Hypothalamus (tissue), 51 donors: ENCODE results near the gene CCDC83.
A peak's percentile ranks its signal among the peaks of the same experiment; 100 is the strongest.
"Not testable (repeated sequence)": the region's sequence is repeated elsewhere in the genome, so short reads cannot be mapped to it uniquely, and the experiment has no call there.

Source experiments
- DNase-seq, 51 donors: peaks; one replicate each; lab custom pipeline; 2025; lab: John Stamatoyannopoulos, UW

The CCDC83 gene

DNA sequence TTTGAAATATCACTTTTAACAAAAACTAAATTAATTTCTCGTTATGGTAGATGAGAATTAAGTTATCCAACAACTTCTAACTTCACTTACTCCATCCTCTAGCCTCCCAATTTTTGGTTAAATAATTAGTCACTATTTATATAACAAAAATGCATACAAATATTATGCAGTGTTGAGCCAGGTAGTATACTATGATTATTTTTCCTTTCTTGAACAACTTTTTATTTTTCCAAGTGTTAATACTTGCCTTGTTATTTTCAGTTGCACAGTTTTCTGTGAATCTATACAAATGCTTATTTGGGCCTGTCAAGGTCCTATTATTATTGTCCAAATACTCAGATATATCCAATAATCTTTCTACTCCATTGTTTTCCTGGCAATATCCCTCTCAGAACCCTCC lies 19.9 kb upstream of the CCDC83 start:
- no peak for DNase-seq

DNA sequence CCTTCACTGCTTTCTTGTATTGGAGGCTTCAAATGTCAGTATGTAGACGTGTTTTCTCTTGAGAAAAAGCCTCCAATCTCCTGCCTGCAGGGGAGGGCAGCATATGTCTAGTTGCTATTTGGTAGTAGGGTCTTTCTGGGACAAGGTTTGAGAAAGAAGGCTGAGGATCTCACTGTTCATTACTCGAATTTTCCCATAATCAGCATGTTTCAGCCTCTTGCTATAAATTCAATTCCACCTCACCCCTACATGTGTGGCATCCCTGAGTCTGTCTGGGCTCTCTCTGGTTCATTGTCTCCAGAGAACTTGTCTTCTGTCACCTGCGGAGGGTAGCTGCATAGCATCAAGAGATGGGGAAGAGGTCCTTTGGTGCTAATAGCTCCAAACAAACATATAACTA lies 19.5 kb upstream of the CCDC83 start:
- no peak for DNase-seq

DNA sequence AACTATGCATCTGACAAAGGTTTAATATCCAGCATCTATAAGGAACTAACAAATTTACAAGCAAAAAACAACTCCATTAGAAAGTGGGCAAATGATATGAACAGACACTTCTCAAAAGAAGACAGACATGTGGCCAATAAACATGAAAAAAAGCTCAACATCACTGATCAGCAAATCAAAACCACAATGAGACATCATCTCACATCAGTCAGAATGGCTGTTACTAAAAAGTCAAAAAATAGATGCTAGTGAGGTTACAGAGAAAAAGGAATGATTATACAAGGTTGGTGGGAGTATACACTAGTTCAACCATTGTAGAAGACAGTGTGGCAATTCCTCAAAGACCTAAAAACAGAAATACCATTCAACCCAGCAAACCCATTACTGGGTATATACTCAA lies 14.3 kb upstream of the CCDC83 start:
- DNase-seq: not testable (repeated sequence)

DNA sequence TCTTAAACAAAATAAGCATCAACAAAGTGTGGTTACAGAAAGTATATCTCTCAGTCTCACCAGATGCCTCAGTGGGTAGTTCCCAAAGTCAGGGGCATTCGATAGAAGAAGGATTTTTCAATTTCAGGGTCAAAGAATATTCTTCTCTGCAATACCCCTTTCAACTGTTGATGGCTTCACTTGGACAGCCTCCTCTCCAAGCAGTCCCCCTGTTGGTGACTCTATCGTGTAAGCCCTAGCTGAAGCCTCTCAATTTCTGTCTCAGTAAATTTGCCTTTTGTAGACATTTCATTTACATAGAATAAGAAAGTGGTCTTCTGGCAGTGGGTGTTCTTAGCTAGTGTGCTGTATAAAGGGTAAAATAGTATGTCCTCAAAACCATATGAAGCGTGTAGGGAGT lies 11.3 kb upstream of the CCDC83 start:
- no peak for DNase-seq

DNA sequence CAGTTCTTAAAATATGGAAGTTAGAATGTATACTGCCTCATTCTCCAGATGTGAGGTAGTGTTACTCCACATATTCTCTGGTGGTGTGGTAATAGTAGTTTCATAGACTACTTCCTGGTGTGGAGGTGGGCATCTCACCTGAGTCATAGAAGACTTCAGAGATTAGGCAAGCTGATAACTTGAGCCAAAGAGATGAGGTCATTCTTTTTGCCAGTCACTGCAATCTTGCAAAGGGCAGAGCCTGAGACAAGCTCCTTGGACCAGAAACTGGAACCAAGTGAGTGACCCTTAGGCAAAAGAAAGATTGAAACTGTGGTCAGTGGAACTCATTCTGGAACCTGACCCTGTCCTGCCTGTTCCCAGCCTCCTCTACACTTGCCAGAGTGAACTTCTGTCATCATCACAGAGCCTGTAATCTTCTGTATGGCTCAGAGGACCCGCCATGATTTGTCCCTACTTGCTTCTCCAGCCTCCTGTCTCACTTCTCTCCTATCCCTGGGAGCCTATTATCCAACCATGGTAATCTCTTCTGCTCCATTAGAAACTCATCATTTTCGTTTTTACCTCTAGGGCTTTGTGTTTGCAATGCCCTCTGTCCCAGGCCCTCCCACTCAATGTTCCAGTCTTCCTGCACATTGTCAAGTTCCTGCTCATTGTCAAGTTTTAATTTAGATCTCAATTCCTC lies 10.6 kb upstream of the CCDC83 start:
- DNase-seq: no peak

DNA sequence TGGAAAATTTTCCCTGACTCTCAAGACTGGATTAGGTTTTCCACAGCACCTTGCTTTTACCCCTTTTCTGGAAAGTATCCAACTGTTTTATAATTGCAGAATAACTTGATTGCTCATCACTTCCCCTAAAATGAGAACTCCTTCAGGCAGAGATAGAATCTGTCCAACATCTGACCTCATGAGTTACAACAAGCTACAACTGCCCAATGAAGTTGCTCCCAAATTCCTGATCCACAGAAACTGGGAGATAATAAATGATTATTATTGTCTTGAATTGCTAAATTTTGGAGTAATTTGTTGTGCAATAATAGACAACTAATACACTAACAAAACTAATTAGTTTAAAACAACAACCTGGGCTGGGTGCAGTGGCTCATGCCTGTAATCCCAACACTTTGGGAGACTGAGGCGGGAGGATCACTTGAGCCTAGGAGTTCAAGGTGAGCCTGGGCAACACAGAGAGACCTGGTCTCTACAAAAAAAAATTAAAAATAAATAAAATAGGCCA lies 10.0 kb upstream of the CCDC83 start:
- no peak for DNase-seq

DNA sequence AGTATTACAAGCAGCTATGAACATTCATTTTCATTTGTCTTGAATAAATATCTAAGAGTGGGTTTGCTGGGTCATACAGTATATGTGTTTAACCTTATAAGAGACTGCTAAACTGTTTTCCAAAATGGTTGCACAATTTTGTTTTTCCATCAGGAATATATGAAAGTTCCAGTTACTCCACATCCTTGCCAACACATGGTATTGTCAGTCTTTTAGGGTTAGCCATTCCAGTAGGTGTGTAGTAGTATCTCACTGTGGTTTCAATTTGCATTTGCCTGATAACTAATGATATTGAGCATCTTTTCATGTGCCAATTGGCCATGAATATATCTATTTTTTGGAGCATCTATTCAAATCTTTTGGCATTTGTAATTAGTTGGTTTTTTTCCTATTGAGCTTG lies 7.7 kb upstream of the CCDC83 start:
- no peak for DNase-seq

DNA sequence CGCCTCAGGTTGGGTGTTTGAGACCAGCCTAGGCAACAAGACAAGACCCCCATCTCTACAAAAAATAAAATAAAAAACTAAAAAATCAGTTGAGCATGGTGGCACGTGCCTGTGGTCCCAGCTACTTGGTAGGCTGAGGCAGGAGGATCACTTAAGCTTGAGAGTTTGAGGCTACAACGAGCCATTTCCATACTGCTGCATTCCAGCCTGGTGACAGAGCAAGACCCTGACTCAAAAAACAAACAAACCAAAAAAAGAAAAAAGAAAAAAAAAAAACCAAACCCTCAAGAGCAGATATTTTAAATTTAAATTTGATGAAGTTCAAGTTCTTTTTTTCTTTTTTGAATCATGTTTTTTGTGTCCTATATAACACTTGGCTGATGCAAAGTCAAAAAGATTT lies 7.2 kb upstream of the CCDC83 start:
- DNase-seq: no peak

DNA sequence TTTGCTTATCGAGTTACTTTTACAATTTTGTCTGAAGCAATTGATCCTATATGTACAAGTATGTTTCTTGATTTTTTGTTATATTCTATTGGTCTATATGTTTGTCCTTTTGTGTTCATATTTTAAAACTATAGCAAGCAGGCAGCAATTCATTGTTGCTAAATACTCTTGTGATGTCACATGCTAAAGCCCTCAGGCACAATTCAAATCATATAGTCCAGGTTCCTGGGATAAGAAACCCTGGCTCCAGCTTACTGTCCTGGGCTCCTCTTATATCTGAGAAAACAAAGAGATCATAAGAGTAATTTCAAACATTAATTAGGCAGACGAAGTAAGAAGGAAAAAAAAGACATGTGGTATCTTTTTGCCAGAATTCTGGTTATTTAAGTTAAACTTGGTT lies 6.6 kb upstream of the CCDC83 start:
- DNase-seq: no peak

DNA sequence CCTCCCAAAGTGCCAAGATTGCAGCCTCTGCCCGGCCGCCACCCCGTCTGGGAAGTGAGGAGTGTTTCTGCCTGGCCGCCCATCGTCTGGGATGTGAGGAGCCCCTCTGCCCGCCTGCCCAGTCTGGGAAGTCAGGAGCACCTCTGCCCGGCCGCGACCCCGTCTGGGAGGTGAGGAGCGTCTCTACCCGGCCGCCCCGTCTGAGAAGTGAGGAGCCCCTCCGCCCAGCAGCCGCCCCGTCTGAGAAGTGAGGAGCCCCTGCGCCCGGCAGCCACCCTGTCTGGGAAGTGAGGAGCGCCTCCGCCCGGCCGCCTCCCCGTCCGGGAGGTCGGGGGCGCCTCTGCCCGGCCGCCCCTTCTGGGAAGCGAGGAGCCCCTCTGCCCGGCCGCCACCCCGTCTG lies 2.4 kb upstream of the CCDC83 start:
- not testable (repeated sequence) for DNase-seq

DNA sequence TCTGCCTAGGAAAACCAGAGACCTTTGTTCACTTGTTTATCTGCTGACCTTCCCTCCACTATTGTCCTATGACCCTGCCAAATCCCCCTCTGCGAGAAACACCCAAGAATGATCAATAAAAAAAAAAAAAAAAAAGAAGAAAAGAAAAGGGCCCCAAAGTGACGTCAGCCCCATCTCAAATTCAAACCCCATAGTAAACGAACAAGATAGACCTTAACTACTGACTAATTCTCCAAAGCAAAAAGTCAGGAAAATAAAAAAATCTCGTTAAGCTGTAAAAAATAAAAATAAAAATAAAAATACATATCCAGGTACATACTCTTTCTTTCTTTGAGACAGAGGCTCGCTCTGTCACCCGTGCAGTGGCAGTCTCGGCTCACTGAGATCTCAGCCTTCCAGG lies 1.6 kb upstream of the CCDC83 start:
- not testable (repeated sequence) for DNase-seq

DNA sequence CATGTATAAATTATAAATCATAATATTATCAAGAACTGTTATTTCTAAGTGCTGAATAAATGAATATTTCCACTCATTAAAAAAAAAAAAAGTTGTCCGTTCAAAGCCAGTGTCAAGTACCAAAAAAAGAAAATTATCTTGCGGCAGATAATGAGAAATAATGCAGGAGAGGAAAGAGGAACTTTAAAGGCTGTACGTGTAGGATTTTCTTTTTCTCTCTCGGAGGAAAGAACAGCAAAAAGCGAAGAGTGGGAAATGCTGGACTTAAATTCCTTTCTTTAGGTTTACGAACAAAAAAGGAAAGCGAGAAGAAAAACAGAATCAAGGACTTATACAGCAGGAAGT lies 999 bp upstream of the CCDC83 start:
- no peak for DNase-seq

DNA sequence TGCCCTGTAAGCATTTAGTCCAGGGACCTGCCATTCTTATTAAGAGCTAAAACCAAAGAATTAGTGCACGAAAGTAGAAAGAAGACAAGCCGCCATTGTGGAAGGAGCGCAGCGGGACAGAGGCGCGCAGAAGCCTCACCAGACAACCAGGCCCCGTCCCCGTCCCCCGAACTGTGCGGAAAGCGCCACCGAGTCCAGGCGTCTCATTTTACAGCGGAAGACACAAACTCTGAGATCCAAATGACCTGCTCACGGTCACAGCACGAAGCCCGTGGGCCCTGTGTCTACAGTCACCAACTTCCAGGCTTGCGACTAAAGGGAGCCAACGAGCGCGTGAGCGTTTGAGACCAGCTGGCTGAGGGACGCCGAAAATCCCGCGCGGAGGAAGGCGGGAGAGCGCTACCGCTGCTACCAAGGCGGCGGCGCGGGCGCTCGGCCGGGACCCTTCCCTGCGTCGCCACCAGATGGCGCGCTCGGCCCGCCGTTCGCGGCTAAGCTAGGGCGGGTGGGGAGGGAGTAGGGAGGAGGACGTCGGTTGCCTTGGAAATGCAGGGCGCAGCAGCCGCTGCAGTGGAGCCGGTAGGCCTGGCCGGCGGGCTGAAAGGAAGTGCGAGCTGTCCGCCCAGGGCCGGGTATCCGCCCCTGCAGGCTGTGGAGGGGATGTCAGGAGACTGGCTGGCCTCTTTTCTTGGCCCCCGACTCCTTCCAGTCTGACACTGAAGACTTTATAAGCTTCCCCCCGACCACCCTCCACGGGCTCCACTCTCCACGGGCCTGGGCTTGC lies 434 bp upstream of the CCDC83 start:
- peak; percentile 26 to 92 (median 81) for DNase-seq

DNA sequence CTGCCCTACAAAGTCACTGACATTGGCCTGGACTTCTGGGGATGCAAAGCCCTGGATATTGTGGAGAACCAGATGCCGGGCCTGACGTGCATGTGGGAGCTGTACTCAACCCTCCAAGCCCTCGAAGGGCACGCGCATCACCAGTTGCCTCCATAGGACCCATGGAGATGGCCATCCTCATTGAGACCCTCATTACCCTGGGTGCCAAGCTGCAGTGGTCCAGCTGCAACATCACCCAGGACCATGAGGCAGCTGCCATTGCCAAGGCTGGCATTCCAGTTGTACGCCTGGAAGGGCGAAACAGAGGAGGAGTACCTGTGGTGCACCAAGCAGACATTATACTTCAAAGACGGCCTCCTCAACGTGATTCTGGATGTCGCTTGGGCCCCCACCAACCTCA lies 1.9 kb downstream of the CCDC83 start:
- no peak for DNase-seq

DNA sequence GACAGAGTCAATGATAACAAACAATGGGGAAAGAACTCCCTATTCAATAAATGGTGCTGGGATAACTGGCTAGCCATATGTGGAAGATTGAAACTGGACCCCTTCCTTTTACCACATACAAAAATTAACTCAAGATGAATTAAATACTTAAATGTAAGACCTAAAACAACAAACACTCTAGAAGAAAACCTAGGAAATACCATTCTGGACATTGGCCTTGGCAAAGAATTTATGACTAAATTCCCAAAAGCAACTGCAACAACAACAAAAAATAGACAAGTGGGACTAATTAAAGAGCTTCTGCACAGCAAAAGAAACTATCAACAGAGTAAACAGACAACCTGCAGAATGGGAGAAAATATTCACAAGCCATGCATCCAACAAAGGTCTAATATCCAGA lies 4.4 kb downstream of the CCDC83 start:
- DNase-seq: not testable (repeated sequence)

DNA sequence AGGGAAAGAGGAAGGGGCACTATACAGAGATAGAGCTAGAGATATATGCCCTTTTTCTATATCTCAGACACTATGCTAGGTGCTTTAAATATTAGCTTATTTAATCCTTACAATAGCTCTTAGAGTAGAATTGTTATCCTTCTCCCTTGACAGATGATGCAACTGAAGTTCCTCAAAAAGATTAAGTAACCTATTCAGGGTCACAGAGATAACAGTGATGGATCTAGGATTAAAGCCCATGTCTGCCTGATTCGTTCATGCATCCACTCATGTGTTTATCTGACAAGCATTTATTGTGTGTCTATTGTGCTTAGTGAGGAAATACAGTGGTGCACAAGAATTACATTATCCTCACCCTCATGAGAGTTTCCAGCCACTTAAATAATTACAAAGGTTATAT lies 8.7 kb downstream of the CCDC83 start:
- no peak for DNase-seq

DNA sequence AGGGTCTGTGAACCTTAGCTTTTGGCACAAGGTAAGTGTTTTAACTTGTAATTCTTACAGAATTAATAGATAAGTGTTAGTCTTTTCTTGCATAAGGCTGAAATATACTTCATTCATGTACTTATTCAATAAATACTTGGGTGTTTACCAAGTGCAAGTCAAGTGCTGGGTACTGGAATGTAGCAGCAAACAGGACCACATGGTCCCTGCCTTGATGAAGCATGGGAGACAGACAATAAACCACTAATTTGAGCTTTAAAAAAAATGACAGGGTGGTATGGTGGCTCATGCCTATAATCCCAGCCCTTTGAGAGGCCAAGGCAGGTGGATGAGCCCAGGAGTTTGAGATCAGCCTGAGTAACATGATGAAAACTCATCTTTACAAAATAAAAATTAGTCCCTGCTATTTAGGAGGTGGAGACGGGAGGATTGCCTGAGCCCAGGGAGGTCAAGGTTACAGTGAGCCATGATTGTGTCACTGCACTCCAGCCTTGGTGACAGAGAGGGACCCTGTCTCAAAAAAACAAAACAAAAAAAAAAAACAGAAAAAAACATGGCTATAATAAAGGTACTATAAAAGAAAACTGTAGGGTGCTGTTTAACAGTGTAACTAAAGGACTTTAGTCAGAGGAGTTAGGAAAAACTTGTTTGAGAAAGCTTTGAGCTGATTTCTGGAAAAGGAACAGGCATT lies 11.1 kb downstream of the CCDC83 start:
- no peak for DNase-seq

DNA sequence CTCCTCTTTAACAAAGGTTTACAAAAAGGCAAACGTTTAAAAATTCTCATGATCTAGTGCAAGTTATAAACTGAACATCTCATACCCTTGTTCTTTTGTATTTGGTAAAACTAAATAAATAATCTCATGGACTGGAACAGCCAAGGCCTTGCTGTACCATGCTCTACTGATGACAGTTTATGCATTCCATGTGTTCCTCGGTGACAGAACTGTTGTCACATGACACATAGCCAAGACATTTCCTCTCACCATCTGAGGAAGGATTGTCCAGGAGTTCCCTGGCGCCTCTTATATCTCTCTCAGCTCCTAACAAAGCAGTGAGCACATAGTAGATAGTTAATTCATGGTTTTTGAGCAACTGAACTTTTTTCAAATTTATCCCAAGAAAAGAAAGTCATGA lies 12.6 kb downstream of the CCDC83 start:
- no peak for DNase-seq

DNA sequence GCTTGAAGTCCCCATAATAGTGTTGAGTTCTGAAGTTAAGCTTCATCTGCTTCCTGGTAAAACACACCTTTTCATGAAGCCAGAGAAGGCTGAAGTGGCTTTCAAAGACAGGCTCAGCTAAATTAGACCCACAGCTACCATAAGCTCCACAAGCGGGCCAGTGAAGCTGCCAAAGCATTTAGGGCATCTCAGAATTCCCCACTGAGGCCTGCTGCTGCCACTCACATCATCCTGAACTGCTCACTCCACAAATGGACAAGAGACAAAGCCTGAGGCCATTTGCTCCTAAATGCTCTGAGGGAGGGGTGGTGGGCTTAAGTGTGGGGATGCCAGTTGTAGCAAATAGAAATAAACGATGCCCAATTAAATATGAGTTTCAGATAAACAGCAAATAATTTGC lies 14.6 kb downstream of the CCDC83 start:
- no peak for DNase-seq

DNA sequence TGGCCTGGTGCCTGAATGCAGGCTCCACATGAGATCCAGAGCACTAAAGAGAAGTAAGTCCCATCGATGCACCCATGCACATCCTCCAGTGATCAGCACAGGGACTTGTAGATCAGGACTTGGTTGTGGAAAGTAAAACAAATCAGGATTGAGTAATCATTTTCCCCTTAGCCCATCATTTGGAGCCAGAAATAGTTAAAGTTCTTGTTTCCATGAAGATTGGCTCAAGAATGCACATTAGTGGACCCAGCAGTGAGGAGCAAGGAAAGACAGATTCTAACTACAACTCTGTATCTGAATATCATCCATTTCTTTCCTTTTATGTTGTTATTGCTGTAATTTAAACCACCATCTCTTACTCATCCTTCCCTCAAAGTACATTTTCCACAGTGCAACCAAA lies 19.1 kb downstream of the CCDC83 start:
- no peak for DNase-seq

DNA sequence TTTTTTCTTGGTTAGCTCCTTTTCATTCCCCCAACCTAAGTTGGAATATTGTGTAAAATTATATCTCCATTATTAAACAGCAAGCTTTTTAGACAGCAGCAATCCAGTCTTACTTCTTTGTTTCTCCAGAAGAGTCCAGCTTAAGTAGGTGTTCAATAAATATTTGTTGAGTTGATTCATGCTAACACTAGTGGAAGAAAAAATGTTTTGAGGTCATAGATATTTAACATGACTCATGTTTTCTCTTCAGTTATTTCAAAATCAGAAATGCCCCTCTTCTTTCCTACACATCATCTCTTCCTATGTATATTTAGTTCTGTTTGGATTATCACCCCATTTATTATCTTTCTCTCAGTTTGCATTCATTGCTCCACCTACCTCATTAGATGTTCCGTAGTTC lies 20.3 kb downstream of the CCDC83 start:
- no peak for DNase-seq

DNA sequence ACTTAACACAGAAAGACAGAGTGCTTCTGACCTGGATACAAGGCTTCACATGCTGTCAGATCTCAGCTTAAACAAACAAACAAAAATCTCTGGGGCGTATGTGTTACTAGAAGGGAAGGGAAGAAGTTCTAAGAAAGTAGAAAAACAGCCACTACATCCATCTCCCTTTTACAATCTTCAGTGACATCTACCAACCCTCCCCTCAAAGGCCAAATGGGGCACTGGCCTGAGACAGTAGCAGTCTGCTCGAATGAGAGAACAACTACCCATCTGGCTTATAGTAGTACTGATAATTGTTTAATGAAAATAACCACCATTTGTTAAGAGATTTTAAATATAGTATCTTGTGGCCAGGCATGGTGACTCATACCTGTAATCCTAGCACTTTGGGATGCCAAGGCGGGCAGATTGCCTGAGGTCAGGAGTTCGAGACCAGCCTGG lies 29.4 kb downstream of the CCDC83 start:
- no peak for DNase-seq
